HG02610 (cell line): ENCODE measurements around the gene FAAP20.

Experiments used
- ATAC-seq: cut with Tn5 transposase; IDR thresholded peaks from one replicate; pipeline ENCODE4 v1.9.1; 2021; ENCODE audit warnings: mild to moderate bottlenecking, moderate library complexity; ENCODE audit not compliant: unreplicated experiment

Gene FAAP20

DNA sequence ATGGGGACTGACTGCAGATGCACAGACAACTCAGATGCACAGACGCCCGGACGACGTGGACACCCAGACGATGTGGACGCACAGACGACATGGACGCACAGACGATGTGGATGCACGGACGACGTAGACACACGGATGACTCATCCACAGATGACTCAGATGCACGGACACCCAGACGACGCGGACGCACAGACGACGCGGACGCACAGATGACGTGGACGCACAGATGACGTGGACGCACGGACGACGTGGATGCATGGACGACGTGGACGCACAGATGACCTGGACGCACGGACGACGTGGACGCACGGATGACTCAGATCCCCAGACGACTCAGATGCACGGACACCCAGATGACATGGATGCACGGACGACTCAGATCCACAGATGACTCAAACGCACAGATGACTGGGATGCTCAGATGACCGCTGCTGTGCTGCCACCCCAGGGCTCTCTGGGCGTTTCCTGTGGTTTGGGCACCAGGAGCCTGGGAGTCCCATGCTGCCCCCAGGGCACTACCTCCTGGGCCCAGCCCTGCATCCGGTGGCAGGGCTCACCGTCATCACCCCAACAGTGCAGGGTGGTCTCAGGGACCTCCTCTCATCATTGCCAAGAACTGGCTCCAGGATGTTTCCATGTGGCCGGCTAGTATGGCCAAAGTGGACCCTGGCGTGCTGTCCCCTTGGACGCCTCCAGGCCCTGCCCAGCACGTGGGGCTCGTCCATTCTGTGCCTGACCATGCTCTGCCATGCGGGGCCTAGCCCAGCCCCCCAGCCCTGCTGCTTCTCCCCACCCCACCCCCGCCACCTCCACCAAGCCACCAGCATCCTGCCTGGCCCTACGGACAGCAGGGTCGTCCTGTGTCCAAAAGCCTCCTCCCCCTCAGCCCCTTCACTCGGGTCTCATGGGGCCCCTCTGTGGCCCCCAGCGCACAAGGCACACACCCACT, 14.0 kb downstream of the FAAP20 start:
- ATAC-seq, result no peak

DNA sequence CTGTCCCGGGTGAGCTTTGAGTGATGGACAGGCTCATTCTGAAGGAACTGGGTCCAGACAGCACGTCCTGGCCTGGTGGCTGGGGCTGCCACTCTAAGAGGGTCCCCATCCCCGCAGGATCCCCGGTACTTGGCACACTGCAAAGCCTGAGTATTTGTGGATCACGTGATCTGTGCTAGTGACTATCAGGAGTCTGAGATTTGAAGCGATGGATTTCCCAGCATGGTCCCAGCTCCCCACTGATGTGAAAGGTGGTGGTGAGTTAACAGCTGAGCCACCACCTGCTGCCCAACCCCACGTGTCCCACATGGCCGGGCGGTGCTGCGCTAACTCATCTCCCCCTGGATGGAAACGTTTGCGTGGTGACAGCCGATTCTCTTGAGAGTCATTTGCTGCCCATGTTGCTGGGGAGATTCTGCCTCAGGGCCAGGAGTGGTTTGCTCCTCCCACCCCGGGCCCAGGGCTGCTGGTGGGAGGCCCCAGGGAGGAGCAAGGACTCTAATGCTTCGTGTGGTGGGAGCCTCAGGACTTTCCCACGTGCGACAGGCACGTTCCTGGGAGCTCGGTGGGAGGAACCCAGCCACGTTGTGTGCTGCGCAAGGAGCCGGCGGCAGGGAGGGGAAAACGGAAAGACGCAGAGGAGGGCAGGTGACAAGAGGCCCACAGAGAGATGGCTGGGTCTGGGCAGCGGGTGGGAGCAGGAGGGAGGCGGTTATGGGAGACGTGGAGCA, 15.1 kb downstream of the FAAP20 start:
- no peak for ATAC-seq

DNA sequence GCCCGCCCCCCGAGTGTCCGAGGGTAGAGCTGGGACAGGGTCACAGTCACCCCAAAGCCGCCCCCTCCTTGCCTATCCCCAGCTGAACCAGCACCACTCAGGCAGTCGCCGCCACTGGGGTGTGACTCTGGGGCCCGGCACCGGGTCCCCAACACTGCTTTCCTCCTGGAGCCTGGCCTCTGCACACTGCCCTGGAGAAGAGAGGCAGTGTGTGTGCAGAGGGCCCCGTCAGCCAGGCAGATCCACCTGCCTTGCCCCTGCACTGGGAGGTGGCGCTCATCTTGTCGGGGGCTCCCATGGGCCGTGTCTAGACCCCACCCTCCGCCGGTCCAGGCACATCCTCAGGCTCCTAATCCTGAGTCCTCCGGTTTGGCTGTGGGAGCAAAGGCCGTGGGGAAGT, 15.7 kb downstream of the FAAP20 start:
- ATAC-seq, result no peak

DNA sequence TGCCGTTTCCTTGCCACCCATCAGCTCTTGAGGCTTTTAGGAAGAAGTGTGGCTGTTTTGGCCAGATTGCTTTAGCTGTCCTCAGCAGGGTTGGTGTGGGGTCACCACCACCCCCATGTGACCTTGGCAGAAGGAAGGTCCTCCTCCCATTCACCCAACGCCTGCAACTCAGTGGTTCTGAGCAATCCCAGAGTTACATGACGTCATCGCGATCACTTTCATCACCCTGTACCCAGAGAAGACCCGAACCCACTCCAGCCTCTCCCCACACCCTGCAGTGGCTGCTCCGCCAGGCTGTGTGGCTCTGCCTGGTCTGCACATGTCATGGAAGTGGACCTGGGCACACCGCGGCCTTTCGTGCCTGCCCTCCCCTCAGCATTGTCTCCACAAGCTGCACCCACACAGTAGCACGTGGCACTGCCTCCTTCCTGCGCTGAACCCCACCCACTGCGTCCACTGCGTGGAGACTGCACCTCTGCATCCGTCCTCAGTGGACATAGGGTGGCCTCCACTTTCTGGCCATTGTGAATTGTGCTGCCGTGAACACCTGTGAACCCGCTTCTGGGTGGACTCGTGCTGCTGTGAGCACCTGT, 16.5 kb downstream of the FAAP20 start:
- no peak for ATAC-seq

DNA sequence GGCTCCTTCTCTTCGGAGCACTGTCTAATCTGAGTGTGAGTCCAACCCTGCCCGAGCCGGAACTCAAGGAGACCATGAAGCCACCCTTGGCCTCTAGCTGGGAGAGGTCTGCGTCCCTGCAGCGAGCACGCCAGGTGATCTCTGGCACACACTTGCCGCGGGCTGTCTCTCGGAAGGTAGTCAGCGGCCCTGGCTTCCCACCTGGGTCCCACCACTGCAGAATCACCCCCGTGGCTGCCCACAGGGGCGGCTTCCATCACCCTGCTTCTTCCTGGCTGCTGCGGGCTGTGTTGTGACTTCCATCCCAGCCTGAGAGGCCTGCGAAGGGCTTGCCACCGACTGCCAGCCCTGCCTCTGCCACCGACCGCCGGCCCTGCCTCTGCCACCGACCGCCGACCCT, 17.0 kb downstream of the FAAP20 start:
- ATAC-seq, result no peak

DNA sequence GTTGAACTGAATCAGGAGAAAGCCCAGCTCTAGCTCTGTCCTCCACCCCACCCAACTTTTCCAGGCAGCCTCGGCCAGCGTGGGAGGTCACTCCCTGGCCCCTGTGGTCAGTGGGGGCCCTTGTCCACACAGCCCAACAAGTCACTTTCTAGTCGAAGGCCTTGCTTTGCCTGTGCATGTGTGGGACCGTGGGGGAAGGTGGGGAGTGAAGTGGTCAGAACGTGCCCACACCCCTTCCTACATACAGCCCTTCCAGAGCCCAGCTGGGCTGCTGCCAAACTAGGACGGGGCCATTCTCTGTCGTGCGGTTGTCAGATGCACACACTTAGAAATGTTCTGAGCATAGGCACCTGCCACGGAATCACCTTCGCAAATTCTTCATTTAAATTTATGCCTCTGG, 18.0 kb downstream of the FAAP20 start:
- ATAC-seq, result no peak

DNA sequence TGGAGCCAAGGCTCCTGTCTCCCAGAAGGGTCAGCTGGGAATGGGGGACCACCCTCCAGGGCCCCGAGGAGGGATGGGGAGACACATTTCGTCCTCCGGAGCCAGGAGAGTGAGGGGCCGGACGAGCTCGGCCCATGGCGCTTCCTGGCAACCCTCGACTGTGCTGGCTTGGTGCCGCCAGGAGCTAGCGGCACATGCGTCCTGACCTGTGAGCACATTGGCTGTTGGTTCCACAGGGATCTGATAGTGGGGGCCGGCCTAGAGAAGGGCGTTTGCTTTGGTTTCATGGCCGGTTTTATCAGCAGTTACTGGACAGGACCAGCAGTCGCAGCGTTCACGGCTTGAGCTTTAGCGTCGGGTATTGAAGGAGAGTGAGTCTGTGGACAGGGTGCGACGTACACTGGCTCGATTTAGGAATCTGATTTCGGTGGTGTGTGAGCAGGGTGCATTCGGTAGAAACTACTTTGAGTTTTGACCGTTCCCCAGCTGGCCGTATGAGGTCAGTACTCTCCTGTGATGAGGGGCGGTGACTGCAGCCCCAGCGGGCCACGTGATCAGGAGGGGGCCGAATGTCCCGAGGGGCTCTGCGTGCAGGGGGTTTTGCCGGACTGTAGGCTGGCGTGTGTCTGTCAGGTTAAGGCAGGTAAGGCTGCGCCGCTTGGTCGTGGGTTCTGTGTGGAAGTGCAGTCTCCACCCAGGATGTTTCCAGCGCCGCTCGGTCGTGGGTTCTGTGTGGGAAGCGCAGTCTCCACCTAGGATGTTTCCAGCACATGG, 18.7 kb downstream of the FAAP20 start:
- ATAC-seq, result no peak

DNA sequence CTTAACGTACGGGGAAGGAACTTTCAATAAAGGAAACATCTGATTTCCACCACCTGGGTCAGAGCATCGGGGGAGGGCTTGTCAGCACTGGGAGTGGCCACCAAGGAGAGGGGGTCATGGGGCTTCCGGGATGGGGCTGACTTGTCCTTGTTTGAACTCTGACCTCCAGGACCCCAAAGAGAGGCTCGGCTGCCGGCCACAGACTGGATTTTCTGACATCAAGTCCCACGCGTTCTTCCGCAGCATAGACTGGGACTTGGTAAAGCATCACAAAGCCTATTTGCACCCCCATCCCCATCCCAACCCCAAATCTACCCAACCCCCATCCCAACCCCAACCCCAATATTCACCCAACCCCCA, 19.5 kb downstream of the FAAP20 start:
- ATAC-seq, result no peak

DNA sequence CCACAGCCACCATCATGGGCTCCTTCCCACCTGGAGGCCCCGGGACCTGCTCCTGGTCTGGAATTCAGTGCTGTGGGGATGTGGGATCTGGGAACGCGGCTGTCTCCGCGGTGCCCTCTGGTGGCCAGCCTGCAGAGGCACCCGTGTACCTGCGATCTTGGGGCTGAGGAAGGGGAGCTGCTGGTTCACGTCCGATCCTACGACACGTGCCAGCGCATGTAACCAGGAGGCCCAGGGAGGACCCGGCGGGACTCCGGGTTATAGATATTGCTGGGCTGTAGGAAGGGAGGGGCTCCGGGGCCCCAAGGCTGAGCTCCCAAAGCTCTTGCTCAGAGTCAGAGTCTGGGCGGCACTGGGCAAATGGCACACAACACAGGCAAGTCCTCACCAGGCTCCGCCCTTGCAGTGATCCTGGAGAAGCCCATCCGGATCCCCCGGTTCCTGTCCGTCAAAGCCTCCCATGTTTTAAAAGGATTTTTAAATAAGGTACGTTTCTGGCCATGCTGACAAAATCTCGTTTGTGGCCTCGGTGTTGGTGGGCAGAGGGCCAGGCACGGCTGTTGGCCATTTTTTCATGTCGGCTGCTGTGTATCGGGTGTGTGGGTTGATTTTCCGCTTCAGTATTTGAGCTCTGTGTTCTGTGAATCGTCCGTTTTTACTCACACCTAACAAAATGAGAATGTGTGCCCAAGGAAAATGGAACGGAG, 20.1 kb downstream of the FAAP20 start:
- ATAC-seq, result no peak

DNA sequence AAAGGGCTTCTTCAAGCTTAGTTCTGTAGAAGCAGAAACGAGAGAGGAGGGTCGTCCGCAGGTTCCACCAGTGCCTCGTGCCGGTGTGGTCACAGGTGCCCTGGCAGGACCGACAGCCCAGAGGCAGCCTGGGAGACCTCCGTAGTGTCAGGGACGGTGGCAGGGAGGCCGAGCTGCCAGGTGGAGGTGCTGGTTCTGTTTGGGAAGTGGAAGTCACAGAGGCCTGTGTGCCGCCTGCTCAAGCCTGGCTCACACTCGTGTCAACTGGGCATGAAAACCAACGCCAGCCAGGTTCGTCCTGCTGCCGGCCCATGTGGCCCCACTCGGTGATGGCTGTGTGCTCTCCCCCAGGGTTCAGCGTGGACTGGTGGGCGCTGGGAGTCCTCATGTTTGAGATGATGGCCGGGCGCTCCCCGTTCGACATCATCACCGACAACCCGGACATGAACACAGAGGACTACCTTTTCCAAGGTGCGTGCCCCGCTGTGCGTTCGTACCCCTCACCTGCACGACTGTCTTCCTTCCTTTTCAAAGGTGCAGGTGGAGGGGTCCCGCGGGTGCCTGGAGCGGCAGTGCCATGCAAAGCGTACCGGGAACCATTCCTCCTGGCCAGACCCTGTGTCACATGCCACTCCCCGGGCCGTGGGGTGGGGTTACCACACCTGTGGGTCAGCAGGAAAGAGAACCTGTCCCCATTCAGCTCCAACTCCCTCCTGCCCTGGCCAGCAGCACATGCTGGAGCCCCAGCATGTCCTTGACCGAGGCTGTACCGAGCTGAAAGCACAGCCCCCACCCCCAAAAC, 20.8 kb downstream of the FAAP20 start:
- no peak for ATAC-seq

DNA sequence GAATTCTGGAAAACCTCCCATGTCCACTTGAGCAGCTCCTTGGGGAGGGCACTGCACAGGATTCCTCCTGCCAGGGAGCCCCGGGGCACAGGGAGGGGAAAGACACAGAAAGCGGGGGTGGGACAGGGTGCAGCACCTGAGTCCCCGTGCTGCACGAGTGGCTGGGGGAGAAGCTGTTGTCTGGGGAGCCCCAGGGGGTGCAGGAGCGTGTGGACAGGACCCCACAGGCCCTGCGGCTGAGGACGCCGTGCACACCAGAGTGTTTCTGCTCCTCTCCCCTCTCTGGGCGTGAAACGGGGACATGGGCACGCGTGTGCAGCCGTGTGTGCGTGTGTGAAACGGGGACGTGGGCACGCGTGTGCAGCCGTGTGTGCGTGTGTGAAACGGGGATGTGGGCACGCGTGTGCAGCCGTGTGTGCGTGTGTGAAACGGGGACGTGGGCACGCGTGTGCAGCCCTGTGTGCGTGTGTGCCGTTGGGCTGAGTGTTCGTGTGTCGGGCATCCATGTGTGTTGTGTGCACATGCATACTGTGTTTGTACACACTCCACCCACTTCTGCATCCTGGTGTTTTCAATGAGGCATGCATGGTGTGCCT, 21.9 kb downstream of the FAAP20 start:
- ATAC-seq, result no peak

DNA sequence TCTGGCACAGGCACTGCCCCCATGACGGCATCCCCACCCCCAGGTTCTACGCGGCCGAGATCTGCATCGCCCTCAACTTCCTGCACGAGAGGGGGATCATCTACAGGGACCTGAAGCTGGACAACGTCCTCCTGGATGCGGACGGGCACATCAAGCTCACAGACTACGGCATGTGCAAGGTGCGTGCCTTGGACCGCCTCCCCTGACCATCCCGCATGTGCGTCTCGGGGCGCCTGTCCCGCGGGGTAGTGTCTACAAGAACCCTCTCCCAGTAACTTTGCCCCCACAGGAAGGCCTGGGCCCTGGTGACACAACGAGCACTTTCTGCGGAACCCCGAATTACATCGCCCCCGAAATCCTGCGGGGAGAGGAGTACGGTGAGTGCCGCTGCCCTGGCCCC, 22.6 kb downstream of the FAAP20 start:
- ATAC-seq, result no peak

DNA sequence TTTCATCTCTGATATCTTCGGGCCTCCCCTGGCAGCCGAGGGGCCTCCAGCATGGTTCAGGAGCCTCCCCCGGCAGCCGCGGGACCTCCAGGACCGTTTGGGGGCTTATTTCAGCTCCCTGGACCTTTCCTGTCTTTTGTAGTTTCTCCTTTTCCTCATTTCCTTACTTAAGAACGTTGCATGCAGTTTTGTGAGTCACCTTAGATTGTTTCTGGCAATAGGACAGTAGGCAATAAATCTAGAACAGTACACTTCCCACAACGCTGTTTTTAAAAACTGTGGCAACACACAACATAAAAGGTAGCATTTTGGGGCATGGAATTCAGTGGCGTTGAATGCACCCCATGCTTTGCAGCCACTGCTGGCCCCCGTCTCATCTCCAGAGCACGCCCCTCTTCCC, 24.4 kb downstream of the FAAP20 start:
- no peak for ATAC-seq

DNA sequence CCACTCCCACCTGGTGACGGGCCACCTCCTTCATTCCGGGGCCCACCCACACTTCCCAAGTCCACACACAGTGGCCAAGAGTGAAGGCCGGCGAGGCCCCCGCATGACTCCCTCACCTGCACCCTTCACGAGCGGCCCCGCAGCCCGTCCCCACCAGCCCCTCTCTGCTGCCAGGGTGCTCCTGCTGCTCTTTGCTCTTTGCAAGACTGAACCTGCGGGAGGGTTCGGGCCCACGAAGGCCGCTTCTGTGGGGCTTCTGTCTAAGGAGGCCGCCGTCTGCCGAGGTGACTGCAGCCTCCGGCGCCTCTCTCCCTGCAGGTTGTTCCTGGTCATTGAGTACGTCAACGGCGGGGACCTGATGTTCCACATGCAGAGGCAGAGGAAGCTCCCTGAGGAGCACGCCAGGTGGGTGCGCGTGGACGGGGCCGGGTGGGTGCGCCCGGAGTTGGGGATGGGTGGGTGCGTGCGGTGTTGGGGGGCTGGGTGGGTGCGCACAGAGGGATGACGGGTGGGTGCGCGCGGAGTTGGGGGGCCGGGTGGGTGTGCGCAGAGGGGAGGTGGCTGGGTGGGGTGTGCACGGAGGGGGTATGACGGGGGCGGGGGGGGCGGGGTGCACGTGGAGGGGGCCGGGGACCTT, 25.3 kb downstream of the FAAP20 start:
- no peak for ATAC-seq

DNA sequence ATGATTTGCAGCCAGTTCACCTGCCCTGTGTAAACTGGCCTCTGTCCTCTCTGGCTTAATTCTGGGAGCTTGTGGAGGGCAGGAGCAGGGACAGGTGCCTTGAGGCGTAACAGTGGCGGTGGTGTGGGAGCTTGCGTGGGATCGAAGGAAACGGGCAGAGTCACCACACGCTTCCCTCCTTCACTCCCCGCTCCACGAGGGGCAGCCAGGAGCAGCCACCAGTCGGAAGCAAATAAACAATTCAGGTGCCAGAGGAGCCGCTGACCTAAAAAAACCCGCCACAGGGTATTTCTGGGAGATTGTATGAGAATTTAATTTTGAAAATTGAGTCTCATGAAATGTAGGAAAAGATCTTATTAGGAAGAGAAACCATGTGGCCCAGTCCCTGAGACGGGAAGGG, 26.0 kb downstream of the FAAP20 start:
- no peak for ATAC-seq

DNA sequence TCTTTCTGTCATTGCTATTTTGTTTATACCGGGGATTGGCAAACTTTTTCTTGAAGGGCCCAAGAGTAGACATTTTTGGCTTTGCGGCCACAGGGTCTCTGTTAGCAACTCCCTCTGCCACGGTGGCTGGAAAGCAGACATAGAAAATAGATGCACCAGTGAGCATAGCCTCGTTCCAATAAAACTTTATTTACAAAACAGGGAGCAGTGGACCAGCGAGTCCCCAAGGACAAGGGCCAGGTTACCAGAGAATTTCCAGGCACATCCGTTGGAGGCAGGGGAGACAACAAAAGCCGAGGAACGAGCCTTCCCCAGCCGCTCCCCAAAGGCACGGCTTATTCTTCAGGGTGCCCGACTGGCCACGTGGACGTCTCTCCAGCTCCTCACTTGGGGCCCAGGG, 26.5 kb downstream of the FAAP20 start:
- ATAC-seq, result no peak

DNA sequence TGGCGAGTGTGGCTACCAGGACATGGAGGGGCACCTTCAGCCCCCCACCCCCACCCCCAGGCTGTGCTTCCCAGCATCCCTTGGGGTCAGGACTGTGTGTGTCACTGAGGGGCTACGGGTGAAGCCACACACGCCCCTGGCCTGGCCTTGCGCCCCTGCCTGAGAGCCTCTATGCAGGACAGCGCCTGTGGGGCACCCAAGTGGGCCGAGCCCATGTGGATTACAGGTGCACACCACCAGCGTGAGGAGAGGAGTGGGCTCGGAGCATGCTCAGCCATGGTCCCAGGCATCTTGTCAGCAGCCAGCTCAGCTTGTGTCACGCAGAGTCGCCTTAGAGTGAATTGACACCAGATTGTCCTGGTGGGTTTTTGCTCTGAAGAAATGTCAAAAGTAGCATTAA, 27.9 kb downstream of the FAAP20 start:
- no peak for ATAC-seq

DNA sequence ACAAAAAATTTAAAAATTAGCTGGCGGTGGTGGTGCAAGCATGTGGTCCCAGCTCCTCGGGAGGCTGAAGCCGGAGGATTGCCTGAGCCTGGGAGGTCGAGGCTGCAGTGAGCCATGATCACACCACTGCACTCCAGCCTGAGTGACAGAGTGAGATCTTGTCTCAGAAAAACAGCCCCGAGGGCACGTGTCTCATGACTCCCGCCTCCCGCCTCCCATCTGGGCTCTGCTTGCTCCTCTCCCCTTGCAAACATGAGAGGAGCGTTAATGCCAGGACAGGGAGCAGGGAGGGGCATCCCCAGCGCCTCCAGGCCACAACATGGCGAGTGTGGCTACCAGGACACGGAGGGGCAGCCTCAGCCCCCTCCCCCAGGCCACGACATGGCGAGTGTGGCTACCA, 28.3 kb downstream of the FAAP20 start:
- no peak for ATAC-seq

DNA sequence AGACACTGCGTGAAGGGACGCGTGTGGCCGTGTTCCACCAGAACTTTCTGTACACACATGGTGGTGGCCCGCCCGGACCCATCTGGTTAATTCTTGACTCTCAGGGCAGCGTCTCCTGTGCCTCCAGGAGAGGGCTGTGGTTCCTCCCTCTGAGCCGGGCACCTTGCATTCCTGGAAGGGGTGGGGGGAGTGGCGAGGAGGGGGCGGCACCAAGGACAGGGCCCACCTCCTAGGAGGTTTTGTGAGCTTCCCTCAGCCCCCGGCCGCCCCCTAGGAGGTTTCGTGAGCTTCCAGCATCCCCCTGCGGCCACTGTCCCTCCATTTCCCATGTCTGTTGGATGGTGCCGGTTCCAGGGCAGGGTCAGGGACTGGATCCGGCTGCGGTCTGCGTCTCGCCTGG, 28.9 kb downstream of the FAAP20 start:
- ATAC-seq, result no peak
